Liver (tissue), 9 donors: ENCODE measurements around the gene CYP4F3. TPM values are rescaled to one million over a fixed set of nuclear protein-coding genes. Genes with fewer than 3 reads are reported as not detected.

Experiments used
- DNase-seq: peaks from one replicate; pipeline ENCODE4 v3.0.0-alpha.2; 2017; ENCODE audit warnings: low spot score
- H3K27ac ChIP-seq, 2 donors: one replicate each; pipeline ENCODE4 v1.7.0; 2013; ENCODE audit warnings: inconsistent platforms in 2 of 2, low read length in 2 of 2, control low read depth in 1 of 2, low read depth in 1 of 2, mild to moderate bottlenecking in 1 of 2
- H3K27me3 ChIP-seq, 4 donors: one replicate each; pipeline versions ENCODE4 v1.6.1 to v1.7.0; 2013; ENCODE audit warnings: low read length in 3 of 4, inconsistent platforms in 1 of 4, mild to moderate bottlenecking in 1 of 4, moderate library complexity in 1 of 4; ENCODE audit not compliant: control insufficient read depth in 4 of 4, insufficient read depth in 4 of 4
- H3K36me3 ChIP-seq, 4 donors: one replicate each; pipeline versions ENCODE4 v1.6.1 to v1.7.0; 2013; ENCODE audit warnings: low read length in 3 of 4, mild to moderate bottlenecking in 3 of 4, low read depth in 1 of 4, moderate library complexity in 1 of 4; ENCODE audit not compliant: control insufficient read depth in 4 of 4, insufficient read depth in 3 of 4
- H3K4me1 ChIP-seq, 4 donors: one replicate each; pipeline versions ENCODE4 v1.6.1 to v1.7.0; 2013; ENCODE audit warnings: low read length in 3 of 4, mild to moderate bottlenecking in 3 of 4, moderate library complexity in 1 of 4; ENCODE audit not compliant: control insufficient read depth in 4 of 4, insufficient read depth in 4 of 4
- H3K4me3 ChIP-seq, 3 donors: one replicate each; pipeline versions ENCODE4 v1.6.1 to v1.7.0; 2013; ENCODE audit warnings: low read length in 3 of 3, control low read depth in 1 of 3, low read depth in 1 of 3, mild to moderate bottlenecking in 1 of 3
- H3K9ac ChIP-seq, 2 donors: one replicate each; pipeline ENCODE4 v1.7.0; 2013; ENCODE audit warnings: low read length in 2 of 2, mild to moderate bottlenecking in 2 of 2, moderate library complexity in 2 of 2, control low read depth in 1 of 2, low read depth in 1 of 2
- H3K9me3 ChIP-seq, 4 donors: one replicate each; pipeline versions ENCODE4 v1.6.1 to v1.7.0; 2013; ENCODE audit warnings: low read length in 3 of 4; ENCODE audit not compliant: control insufficient read depth in 4 of 4
- CTCF ChIP-seq: fragments of 150-350 bp; IDR thresholded peaks from 2 replicates; pipeline ENCODE4 v1.5.1; 2017; ENCODE audit warnings: improper control_type of control experiment, low read depth, low read length; ENCODE audit not compliant: missing input control
- EGR1 ChIP-seq, 2 donors: IDR thresholded peaks; 2 replicates each; pipeline ENCODE4 v1.6.1; 2016 to 2018; ENCODE audit warnings: antibody characterized with exemption in 2 of 2, low read depth in 2 of 2
- FOXA1 ChIP-seq: IDR thresholded peaks from 2 replicates; pipeline ENCODE4 v1.6.1; 2016; ENCODE audit warnings: antibody characterized with exemption
- GABPA ChIP-seq, 2 donors: IDR thresholded peaks in 1 of 2; conservative IDR thresholded peaks in 1 of 2; 2 replicates each; pipeline ENCODE4 v1.6.1; 2016; ENCODE audit warnings: antibody characterized with exemption in 2 of 2, mild to moderate bottlenecking in 1 of 2, moderate library complexity in 1 of 2
- HNF4A ChIP-seq, 2 donors: conservative IDR thresholded peaks; 2 replicates each; pipeline ENCODE4 v1.6.1; 2016; ENCODE audit warnings: antibody characterized with exemption in 2 of 2, mild to moderate bottlenecking in 2 of 2
- HNF4G ChIP-seq: IDR thresholded peaks from 2 replicates; pipeline ENCODE4 v1.6.1; 2016; ENCODE audit warnings: antibody characterized with exemption
- MAX ChIP-seq: IDR thresholded peaks from 2 replicates; pipeline ENCODE4 v1.6.1; 2016; ENCODE audit warnings: antibody characterized with exemption
- RAD21 ChIP-seq, 2 donors: IDR thresholded peaks; 2 replicates each; pipeline ENCODE4 v1.6.1; 2016; ENCODE audit warnings: antibody characterized with exemption in 2 of 2, mild to moderate bottlenecking in 2 of 2
- REST ChIP-seq: IDR thresholded peaks from 2 replicates; pipeline ENCODE4 v1.6.1; 2016; ENCODE audit warnings: antibody characterized with exemption, mild to moderate bottlenecking
- SP1 ChIP-seq: IDR thresholded peaks from 2 replicates; pipeline ENCODE4 v1.6.1; 2018; ENCODE audit warnings: antibody characterized with exemption, mild to moderate bottlenecking
- TAF1 ChIP-seq: conservative IDR thresholded peaks from 2 replicates; pipeline ENCODE4 v1.6.1; 2016; ENCODE audit warnings: antibody characterized with exemption, mild to moderate bottlenecking
- YY1 ChIP-seq: IDR thresholded peaks from 2 replicates; pipeline ENCODE4 v1.6.1; 2016; ENCODE audit warnings: antibody characterized with exemption, mild to moderate bottlenecking
- ZBTB33 ChIP-seq: IDR thresholded peaks from 2 replicates; pipeline ENCODE4 v1.6.1; 2016; ENCODE audit warnings: antibody characterized with exemption
- WGBS: extraction: QIAGEN DNeasy Blood & Tissue Kit; methylation state at CpG from one replicate; pipeline ENCODE4 v1.1.7; 2013; 5-methylcytosine and 5-hydroxymethylcytosine counted together
- polyA plus RNA-seq, 2 donors: library from polyadenylated mRNA; stranded (reverse) in 1 of 2; unstranded in 1 of 2; fragments of 200-250 nt in 1 of 2; fragments of >200 nt in 1 of 2; fragmentation: Nextera tagmentation in 1 of 2; extraction: Ambion mirVana in 1 of 2; gene quantifications; one replicate each; pipeline versions ENCODE4 v1.2.1 to v1.2.3, GENCODE V29; 2013 to 2015
- total RNA-seq, 2 donors: library from RNA; depleted of rRNA; stranded (reverse); fragments of >200 nt; gene quantifications; one replicate each; pipeline ENCODE4 v1.2.3, GENCODE V29; 2014
- donor health status: healthy.
- donor health status: healthy.
- donor health status: healthy.
- donor health status: healthy.
- donor health status: healthy.

The CYP4F3 gene
- total and polyA plus RNA-seq, 4 donors = 58.4 to 168 (median 128) TPM

- no peaks in the 10 kb centered on the region for H3K4me1 ChIP-seq
- no peak for DNase-seq
- H3K4me3 ChIP-seq = no peak overlapping the region
- H3K9ac ChIP-seq = no peak overlapping the region
- H3K36me3 ChIP-seq = no peaks in the 10 kb centered on the region
- TF ChIP-seq HNF4G (no peak), CTCF (no peak), FOXA1 (no peak), MAX (no peak), SP1 (no peak), TAF1 (no peak), REST (no peak), ZBTB33 (no peak), YY1 (no peak), EGR1 (IDR thresholded peaks at IDR 0.05; ENCODE audit: low read depth in 2 of 2) (no peak), GABPA (IDR thresholded peaks at IDR 0.05 in 1 of 2, conservative IDR thresholded peaks at IDR 0.05 in 1 of 2) (no peak), HNF4A (conservative IDR thresholded peaks at IDR 0.05) (no peak)
- H3K27me3 ChIP-seq = no peaks in the 10 kb centered on the region
- no peak overlapping the region for H3K27ac ChIP-seq
- 92% methylated on average over 4 of the region's 4 CpGs for WGBS
- no peaks in the 10 kb centered on the region for H3K9me3 ChIP-seq
These were observed 24.5 kb upstream of the CYP4F3 start for GRCh38 chr19:15616183-15616582.

GRCh38 chr19:15616627-15617270 lies 23.9 kb upstream of the CYP4F3 start:
- Histone ChIP-seq H3K4me3 (no peak overlapping the region), H3K27me3 (no peaks in the 10 kb centered on the region), H3K4me1 (no peaks in the 10 kb centered on the region), H3K9me3 (no peaks in the 10 kb centered on the region), H3K27ac (no peak overlapping the region), H3K36me3 (no peaks in the 10 kb centered on the region), H3K9ac (no peak overlapping the region)
- no peak for DNase-seq
- WGBS = 37% methylated on average over 7 of the region's 7 CpGs
- TF ChIP-seq RAD21 (IDR thresholded peaks at IDR 0.05) (no peak), HNF4A (conservative IDR thresholded peaks at IDR 0.05) (peak; percentile 38 to 52)
